Measurements from ENCODE around the gene C2CD2.

C2CD2 gene

GRCh38 chr21:41895643-41896493, 58.0 kb downstream of the C2CD2 start:
- H3K4me1 Mint-ChIP-seq = peaks cover 35% of the 10 kb centered on the region
- H3K36me3 Mint-ChIP-seq = peaks cover 4% of the 10 kb centered on the region
- CTCF ChIA-PET = interaction anchor here (0.6 to 1.1 kb wide), 4 partner anchors 10 to 212 kb away, joined by 3 to 4 read pairs (median 3); no protein-coding TSS in a partner anchor
- H3K9me3 Mint-ChIP-seq = no peaks in the 10 kb centered on the region
- peak; percentile 81 for DNase-seq
- H3K4me3 Mint-ChIP-seq = no peak overlapping the region
- no peaks in the 10 kb centered on the region for H3K27me3 Mint-ChIP-seq
- H3K27ac Mint-ChIP-seq = no peak overlapping the region

DNA sequence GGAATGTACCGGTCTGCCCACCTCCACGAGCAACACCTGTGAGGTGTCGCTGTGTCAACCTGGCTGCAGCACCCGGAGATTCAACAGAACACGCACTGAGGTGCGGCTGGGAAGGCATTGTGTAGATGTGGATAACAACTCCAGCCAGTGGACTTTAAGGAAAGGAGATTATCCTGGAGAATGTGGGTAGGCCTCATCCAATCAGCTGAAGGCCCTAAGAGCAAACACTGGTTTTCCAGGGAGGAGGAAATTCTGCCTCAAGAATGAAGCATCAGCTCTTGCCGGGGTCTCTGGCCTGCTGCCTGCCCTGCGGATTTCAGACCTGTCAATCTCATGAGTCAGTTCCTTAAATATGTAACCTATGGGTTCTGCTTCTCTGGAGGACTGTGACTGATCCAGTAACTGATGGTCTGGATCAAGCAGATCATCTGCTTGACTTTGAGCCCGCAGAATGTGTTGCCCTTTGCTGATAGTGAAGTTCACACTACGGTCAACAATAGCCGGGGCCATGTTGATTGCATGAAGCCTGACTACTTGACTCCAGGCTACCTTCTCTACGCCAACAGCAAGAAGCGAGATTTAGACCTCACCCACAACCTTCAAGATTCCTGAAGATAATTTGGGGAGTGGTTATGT, 58.8 kb downstream of the C2CD2 start:
- Mint-ChIP-seq H3K36me3 (peaks cover 4% of the 10 kb centered on the region), H3K27ac (no peak overlapping the region), H3K27me3 (no peaks in the 10 kb centered on the region), H3K9me3 (no peaks in the 10 kb centered on the region), H3K4me3 (no peak overlapping the region), H3K4me1 (peaks cover 33% of the 10 kb centered on the region)
- DNase-seq = no peak
- CTCF ChIA-PET = interaction anchor here (0.7 to 1.1 kb wide), 3 partner anchors 9 to 213 kb away, joined by 3 to 4 read pairs (median 3); no protein-coding TSS in a partner anchor

- peaks cover 4% of the 10 kb centered on the region for H3K36me3 Mint-ChIP-seq
- H3K27ac Mint-ChIP-seq = no peak overlapping the region
- peaks cover 29% of the 10 kb centered on the region for H3K4me1 Mint-ChIP-seq
- H3K27me3 Mint-ChIP-seq = no peaks in the 10 kb centered on the region
- H3K4me3 Mint-ChIP-seq = no peak overlapping the region
- DNase-seq = no peak
- no peaks in the 10 kb centered on the region for H3K9me3 Mint-ChIP-seq
- CTCF ChIA-PET = interaction anchor here (0.7 kb wide), 1 partner anchor 9 kb away, joined by 3 read pairs; no protein-coding TSS in a partner anchor
Measured at GRCh38 chr21:41894511-41894910, 59.3 kb downstream of the C2CD2 start.

DNA sequence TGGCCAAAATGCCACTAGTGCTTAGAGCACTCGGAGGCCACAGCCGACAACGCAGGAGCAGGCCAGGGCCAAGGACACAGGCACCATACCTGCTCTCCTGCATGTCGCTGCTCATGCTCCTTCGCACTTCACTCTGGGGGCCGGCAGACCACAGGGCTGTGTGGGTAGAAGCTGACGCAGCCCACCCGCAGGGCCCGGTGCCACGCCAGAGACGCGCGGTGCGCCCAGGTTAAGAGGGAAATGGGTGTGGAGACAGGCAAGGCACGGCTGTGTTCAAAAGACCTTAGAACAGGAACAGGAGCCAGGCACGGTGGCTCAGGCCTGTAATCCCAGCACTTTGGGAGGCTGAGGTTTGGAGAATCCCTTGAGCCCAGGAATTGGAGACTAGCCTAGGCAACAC, 61.1 kb downstream of the C2CD2 start:
- no peak for DNase-seq
- H3K9me3 Mint-ChIP-seq = no peaks in the 10 kb centered on the region
- CTCF ChIA-PET = no interaction called here
- peaks cover 19% of the 10 kb centered on the region for H3K4me1 Mint-ChIP-seq
- no peak overlapping the region for H3K4me3 Mint-ChIP-seq
- H3K27me3 Mint-ChIP-seq = no peaks in the 10 kb centered on the region
- peaks cover 3% of the 10 kb centered on the region for H3K36me3 Mint-ChIP-seq
- no peak overlapping the region for H3K27ac Mint-ChIP-seq

DNA sequence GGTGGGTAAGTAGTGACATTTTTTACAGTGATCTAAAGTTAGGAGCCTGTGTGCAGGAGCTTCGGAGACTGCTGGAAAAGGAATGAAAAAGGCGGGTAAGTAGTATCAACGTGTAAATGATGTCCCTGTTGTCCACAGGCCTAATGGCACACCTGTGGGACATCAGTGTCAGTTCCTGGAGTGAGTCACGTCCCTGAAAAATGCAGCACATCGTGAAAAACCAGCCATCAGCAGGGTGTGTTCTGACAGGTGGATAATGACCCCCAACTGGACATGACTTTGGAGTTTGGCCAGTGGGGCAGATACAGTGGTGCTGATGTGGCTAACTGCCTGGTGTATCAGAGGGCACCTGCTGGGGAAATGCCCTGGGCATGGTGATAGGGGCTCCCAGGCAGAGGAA, 62.7 kb downstream of the C2CD2 start:
- Mint-ChIP-seq H3K4me3 (no peak overlapping the region), H3K27me3 (no peaks in the 10 kb centered on the region), H3K27ac (no peak overlapping the region), H3K4me1 (peaks cover 10% of the 10 kb centered on the region), H3K9me3 (no peaks in the 10 kb centered on the region), H3K36me3 (peaks cover 3% of the 10 kb centered on the region)
- CTCF ChIA-PET = no interaction called here
- no peak for DNase-seq

GRCh38 chr21:41890355-41890754, 63.5 kb downstream of the C2CD2 start:
- H3K36me3 Mint-ChIP-seq = no peaks in the 10 kb centered on the region
- peaks cover 6% of the 10 kb centered on the region for H3K27me3 Mint-ChIP-seq
- DNase-seq = no peak
- H3K4me1 Mint-ChIP-seq = peaks cover 2% of the 10 kb centered on the region
- H3K4me3 Mint-ChIP-seq = no peak overlapping the region
- no peaks in the 10 kb centered on the region for H3K9me3 Mint-ChIP-seq
- CTCF ChIA-PET = no interaction called here
- H3K27ac Mint-ChIP-seq = no peak overlapping the region

DNA sequence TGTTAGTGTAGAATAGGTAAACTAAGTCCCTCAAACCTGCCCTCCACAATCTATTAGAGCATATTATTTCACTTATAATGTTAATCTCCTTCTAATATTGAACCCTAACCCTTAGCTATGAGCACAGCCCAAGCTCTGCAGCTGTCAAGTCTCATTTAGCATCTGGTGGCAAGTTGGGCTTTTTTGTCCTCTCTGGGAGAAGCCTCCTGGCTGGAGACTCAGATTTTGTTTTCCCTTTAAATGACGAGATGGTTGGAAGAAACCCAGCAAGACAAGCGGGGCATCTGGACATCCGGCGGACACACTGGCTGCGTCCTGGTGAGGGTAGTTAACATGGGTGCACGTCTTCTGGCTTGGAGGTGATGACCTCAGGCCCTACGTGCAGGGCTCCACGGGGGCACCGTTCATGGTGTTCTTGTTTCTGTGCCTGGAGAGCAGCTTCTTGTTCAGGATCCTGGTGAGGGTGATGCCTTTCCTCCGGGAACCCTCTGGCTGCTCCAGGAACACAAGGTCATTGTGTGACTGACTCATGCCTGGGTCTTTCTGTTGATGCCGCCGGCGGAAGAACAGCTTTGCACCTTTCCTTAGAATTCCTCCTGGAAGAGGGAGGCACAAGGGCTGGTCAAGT, 65.0 kb downstream of the C2CD2 start:
- Mint-ChIP-seq H3K4me1 (no peaks in the 10 kb centered on the region), H3K27me3 (peaks cover 21% of the 10 kb centered on the region), H3K4me3 (no peak overlapping the region), H3K36me3 (no peaks in the 10 kb centered on the region), H3K27ac (no peak overlapping the region), H3K9me3 (no peaks in the 10 kb centered on the region)
- no peak for DNase-seq
- CTCF ChIA-PET = no interaction called here

- no peaks in the 10 kb centered on the region for H3K36me3 Mint-ChIP-seq
- no peak overlapping the region for H3K27ac Mint-ChIP-seq
- CTCF ChIA-PET = interaction anchor here (3.9 kb wide), 1 partner anchor 221 kb away, joined by 9 read pairs; no protein-coding TSS in a partner anchor
- H3K9me3 Mint-ChIP-seq = no peaks in the 10 kb centered on the region
- peaks cover 25% of the 10 kb centered on the region for H3K27me3 Mint-ChIP-seq
- no peaks in the 10 kb centered on the region for H3K4me1 Mint-ChIP-seq
- no peak overlapping the region for H3K4me3 Mint-ChIP-seq
- no peak for DNase-seq
Measured at GRCh38 chr21:41887667-41888066, 66.2 kb downstream of the C2CD2 start.

DNA sequence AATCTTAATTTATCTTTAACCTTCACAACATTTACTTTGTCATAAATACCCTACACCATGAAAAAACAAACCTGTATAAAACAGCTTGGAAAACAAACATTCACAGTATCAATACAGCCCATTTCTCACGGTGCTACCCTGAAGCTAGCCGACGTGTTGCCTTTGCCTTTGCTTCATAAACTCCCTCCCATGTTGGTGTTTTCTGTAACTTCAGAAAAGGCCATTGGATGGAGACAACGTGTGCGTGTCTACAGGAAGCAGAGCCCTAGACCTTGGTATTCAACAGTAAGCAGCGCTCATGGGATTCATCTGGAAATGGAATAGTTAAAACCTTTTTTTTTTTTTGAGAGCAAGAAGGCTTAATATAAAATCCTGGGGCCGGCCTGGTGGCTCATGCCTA, 67.5 kb downstream of the C2CD2 start:
- H3K4me3 Mint-ChIP-seq = no peak overlapping the region
- DNase-seq = no peak
- peaks cover 26% of the 10 kb centered on the region for H3K27me3 Mint-ChIP-seq
- CTCF ChIA-PET = interaction anchor here (0.6 to 3.9 kb wide), 2 partner anchors 10 to 222 kb away, joined by 3 to 9 read pairs; no protein-coding TSS in a partner anchor
- no peaks in the 10 kb centered on the region for H3K4me1 Mint-ChIP-seq
- H3K36me3 Mint-ChIP-seq = no peaks in the 10 kb centered on the region
- H3K9me3 Mint-ChIP-seq = no peaks in the 10 kb centered on the region
- no peak overlapping the region for H3K27ac Mint-ChIP-seq

DNA sequence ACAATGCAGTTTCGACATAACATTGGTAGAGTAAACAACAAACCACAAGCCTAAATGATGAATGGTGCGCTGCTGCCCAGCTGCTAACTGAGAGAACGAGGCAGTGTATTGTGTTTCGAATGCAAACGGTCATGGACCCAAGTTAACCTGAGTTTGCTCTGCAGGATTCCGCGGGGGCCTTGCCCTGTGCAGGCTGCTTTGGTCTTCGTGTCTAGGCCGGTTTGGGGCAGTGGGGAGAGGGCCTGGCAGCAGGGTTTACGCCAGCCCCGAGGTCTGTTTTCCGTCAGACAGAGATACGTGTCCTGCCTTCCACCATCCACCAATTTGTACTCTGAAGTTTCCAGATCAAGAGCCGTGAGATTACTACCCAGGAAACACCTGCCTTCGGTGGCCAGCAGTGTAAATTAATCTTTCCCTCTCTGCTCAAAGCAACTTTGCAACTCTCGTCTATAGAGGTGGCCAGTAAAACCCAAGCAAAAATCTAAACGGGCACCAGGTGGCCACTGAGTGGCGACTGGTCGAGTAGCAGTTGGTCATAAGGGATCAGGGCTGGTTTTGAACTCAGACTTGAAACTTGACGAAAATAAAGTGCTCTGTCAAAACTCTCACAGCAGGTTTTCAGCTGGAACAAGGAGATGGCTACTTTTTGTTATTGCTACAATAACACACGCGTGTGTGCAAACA, 68.3 kb downstream of the C2CD2 start:
- H3K4me3 Mint-ChIP-seq = no peak overlapping the region
- no peaks in the 10 kb centered on the region for H3K9me3 Mint-ChIP-seq
- peaks cover 26% of the 10 kb centered on the region for H3K27me3 Mint-ChIP-seq
- DNase-seq = no peak
- no peaks in the 10 kb centered on the region for H3K36me3 Mint-ChIP-seq
- H3K4me1 Mint-ChIP-seq = peaks cover 2% of the 10 kb centered on the region
- H3K27ac Mint-ChIP-seq = no peak overlapping the region
- CTCF ChIA-PET = interaction anchor here (0.6 to 3.9 kb wide), 3 partner anchors 9 to 223 kb away, joined by 3 to 9 read pairs (median 3); no protein-coding TSS in a partner anchor

DNA sequence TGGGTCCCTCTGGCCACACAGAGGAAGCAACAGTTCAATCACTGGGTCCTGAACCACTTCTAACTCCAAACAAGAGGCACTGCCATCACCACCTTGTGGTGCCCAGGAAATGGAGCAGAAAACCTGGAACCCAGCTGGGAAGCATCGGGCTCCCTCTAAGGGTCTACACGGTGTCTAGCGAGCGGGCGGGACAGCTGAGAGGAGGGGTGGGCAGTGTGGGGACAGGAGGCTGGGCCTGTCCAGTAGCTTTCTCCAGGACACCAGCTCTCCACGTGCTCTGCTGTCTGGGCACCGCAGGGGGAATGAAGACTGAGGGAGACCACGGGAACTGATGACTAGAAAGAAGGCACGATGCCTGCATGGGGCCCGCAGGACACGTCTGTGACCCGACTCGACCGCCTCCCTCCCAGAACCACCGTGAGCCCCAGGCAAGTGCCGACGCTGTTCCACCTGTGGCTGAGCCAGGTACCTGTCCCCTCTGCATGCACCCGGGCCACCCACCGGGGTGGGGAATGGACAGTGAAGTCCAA, 69.3 kb downstream of the C2CD2 start:
- Mint-ChIP-seq H3K36me3 (no peaks in the 10 kb centered on the region), H3K27me3 (peaks cover 26% of the 10 kb centered on the region)
- CTCF ChIA-PET = interaction anchor here (3.9 kb wide), 1 partner anchor 224 kb away, joined by 9 read pairs; no protein-coding TSS in a partner anchor

GRCh38 chr21:41883582-41883981, 70.2 kb downstream of the C2CD2 start:
- peaks cover 7% of the 10 kb centered on the region for H3K4me1 Mint-ChIP-seq
- H3K9me3 Mint-ChIP-seq = no peaks in the 10 kb centered on the region
- peaks cover 26% of the 10 kb centered on the region for H3K27me3 Mint-ChIP-seq
- no peaks in the 10 kb centered on the region for H3K36me3 Mint-ChIP-seq
- H3K4me3 Mint-ChIP-seq = no peak overlapping the region
- no peak for DNase-seq
- CTCF ChIA-PET = no interaction called here
- H3K27ac Mint-ChIP-seq = no peak overlapping the region

More for the DNA sequence above, 69.3 kb downstream of the C2CD2 start:
- H3K9me3 Mint-ChIP-seq = no peaks in the 10 kb centered on the region
- no peak overlapping the region for H3K27ac Mint-ChIP-seq
- H3K4me3 Mint-ChIP-seq = no peak overlapping the region
- no peak for DNase-seq
- H3K4me1 Mint-ChIP-seq = peaks cover 7% of the 10 kb centered on the region

DNA sequence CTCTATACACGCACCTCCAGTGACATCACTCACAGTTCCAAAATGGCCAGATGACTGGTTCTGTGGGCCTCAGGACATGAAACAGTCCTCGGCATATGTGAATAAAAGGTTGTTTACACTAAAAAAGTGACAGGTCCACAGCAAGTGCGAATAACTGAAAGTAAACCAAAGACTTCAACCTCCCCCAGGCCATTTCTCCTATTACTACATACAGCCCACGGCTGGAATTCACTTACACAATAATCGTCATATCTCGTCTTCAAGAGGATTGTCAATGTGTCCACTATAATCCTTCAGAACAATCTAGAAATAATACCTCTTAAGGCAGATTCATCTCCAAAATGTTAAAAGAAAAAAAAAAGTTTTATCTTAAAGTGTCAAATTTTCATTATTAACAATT, 72.8 kb downstream of the C2CD2 start:
- Mint-ChIP-seq H3K4me3 (peak overlapping the region; percentile 40), H3K36me3 (no peaks in the 10 kb centered on the region), H3K4me1 (peaks cover 25% of the 10 kb centered on the region), H3K27me3 (peaks cover 26% of the 10 kb centered on the region), H3K27ac (peak overlapping the region; percentile 38), H3K9me3 (no peaks in the 10 kb centered on the region)
- CTCF ChIA-PET = no interaction called here
- no peak for DNase-seq
